IMR-90 (cell line): Measurements from ENCODE around the gene CPT1A. TPM values are rescaled to one million over a fixed set of nuclear protein-coding genes. Genes with fewer than 3 reads are reported as not detected.

Experiments used
- ATAC-seq: fragments of 200-7000 bp; cut with Tn5 transposase; 2 replicates; pipeline ENCODE4 v1.9.1; 2020; ENCODE audit warnings: low read depth, mild to moderate bottlenecking, moderate library complexity
- BruUV-seq: library from RNA; stranded (reverse); fragments of 400-500 nt; replicated peaks from 2 replicates; lab custom pipeline; 2021; lab: Mats Ljungman, UMichigan
- CTCF ChIA-PET: fragments of 300-600 bp; formaldehyde crosslinking; extraction: SDS; loops from one replicate; lab custom pipeline; 2021; ENCODE audit warnings: antibody characterized with exemption; lab: Yijun Ruan, JAX
- POLR2A ChIA-PET: fragments of 300-600 bp; sonication (Branson Sonifier 250); formaldehyde crosslinking; loops from one replicate; lab custom pipeline; 2022; ENCODE audit warnings: antibody characterized with exemption; ENCODE audit not compliant: unreplicated experiment; lab: Charles Lee
- DNase-seq: peaks from one replicate; pipeline ENCODE4 v3.0.0; 2013
- H2AFZ ChIP-seq: replicated peaks from 2 replicates; pipeline ENCODE3; 2013; ENCODE audit warnings: low read length, mild to moderate bottlenecking; ENCODE audit not compliant: poor library complexity
- H2AK5ac ChIP-seq: 2 replicates; pipeline ENCODE4 v1.6.1; 2013; ENCODE audit warnings: low read depth, low read length, inconsistent platforms
- H2AK9ac ChIP-seq: replicated peaks from 2 replicates; pipeline ENCODE3; 2013; ENCODE audit warnings: mild to moderate bottlenecking, low read depth, low read length, moderate library complexity; ENCODE audit not compliant: poor library complexity
- H2BK120ac ChIP-seq: 2 replicates; pipeline ENCODE4 v1.6.1; 2013; ENCODE audit warnings: low read depth, low read length, inconsistent platforms
- H2BK15ac ChIP-seq: 3 replicates; pipeline ENCODE4 v1.6.1; 2013; ENCODE audit warnings: low read depth, low read length, inconsistent platforms
- H2BK20ac ChIP-seq: 2 replicates; pipeline ENCODE4 v1.6.1; 2013; ENCODE audit warnings: low read depth, mild to moderate bottlenecking, inconsistent platforms, low read length, moderate library complexity
- H2BK5ac ChIP-seq: 2 replicates; pipeline ENCODE4 v1.6.1; 2013; ENCODE audit warnings: mild to moderate bottlenecking, low read depth, low read length, inconsistent platforms; ENCODE audit not compliant: poor library complexity, severe bottlenecking
- H3K14ac ChIP-seq: replicated peaks from 2 replicates; pipeline ENCODE4 v1.6.1; 2013; ENCODE audit warnings: low read depth, low read length, inconsistent platforms
- H3K18ac ChIP-seq: 2 replicates; pipeline ENCODE4 v1.6.1; 2013; ENCODE audit warnings: low read depth, low read length, control low read depth
- H3K23ac ChIP-seq: 2 replicates; pipeline ENCODE4 v1.6.1; 2013; ENCODE audit warnings: low read depth, low read length, inconsistent platforms
- H3K27ac ChIP-seq: 2 replicates; pipeline ENCODE4 v1.5.1; 2013; ENCODE audit warnings: mild to moderate bottlenecking, control low read depth, low read length; ENCODE audit not compliant: insufficient read depth
- H3K27me3 ChIP-seq: 2 replicates; pipeline ENCODE4 v1.6.1; 2013; ENCODE audit warnings: low read length; ENCODE audit not compliant: control insufficient read depth, insufficient read depth
- H3K36me3 ChIP-seq: 2 replicates; pipeline ENCODE4 v1.6.1; 2013; ENCODE audit warnings: low read length, mixed read lengths; ENCODE audit not compliant: control insufficient read depth, insufficient read depth
- H3K4ac ChIP-seq: 2 replicates; pipeline ENCODE4 v1.6.1; 2013; ENCODE audit warnings: low read depth, low read length, inconsistent platforms
- H3K4me1 ChIP-seq: 2 replicates; pipeline ENCODE4 v1.6.1; 2013; ENCODE audit warnings: low read length, mixed read lengths; ENCODE audit not compliant: control insufficient read depth, insufficient read depth
- H3K4me2 ChIP-seq: 2 replicates; pipeline ENCODE4 v1.6.1; 2013; ENCODE audit warnings: low read depth, mild to moderate bottlenecking, control low read depth, low read length, moderate library complexity
- H3K4me3 ChIP-seq: 2 replicates; pipeline ENCODE4 v1.5.1; 2013; ENCODE audit warnings: low read depth, mild to moderate bottlenecking, control low read depth, low read length, moderate library complexity; ENCODE audit not compliant: insufficient read depth
- H3K56ac ChIP-seq: 2 replicates; pipeline ENCODE4 v1.6.1; 2013; ENCODE audit warnings: low read length, inconsistent platforms; ENCODE audit not compliant: insufficient read depth; ENCODE audit errors: extremely low read depth
- H3K79me1 ChIP-seq, 2 experiments: 2 replicates each; pipeline ENCODE4 v1.6.1; 2013; ENCODE audit warnings: low read length in 2 of 2, inconsistent platforms in 1 of 2, low read depth in 1 of 2
- H3K9ac ChIP-seq: 2 replicates; pipeline ENCODE4 v1.6.1; 2013; ENCODE audit warnings: low read depth, low read length, control low read depth
- H3K9me1 ChIP-seq: 2 replicates; pipeline ENCODE4 v1.6.1; 2013; ENCODE audit warnings: low read length, inconsistent platforms; ENCODE audit not compliant: insufficient read depth
- H3K9me3 ChIP-seq: 2 replicates; pipeline ENCODE4 v1.6.1; 2013; ENCODE audit warnings: low read length; ENCODE audit not compliant: control insufficient read depth, insufficient read depth
- H4K20me1 ChIP-seq: 2 replicates; pipeline ENCODE4 v1.6.1; 2013; ENCODE audit warnings: low read length, inconsistent platforms; ENCODE audit not compliant: insufficient read depth
- H4K5ac ChIP-seq: 2 replicates; pipeline ENCODE4 v1.6.1; 2013; ENCODE audit warnings: mild to moderate bottlenecking, low read depth, low read length, control low read depth
- H4K8ac ChIP-seq, 2 experiments: 2 replicates each; pipeline ENCODE4 v1.6.1; 2013; ENCODE audit warnings: low read depth in 2 of 2, low read length in 2 of 2, control low read depth in 1 of 2, inconsistent platforms in 1 of 2
- H4K91ac ChIP-seq: 2 replicates; pipeline ENCODE4 v1.6.1; 2013; ENCODE audit warnings: low read depth, low read length, inconsistent platforms; ENCODE audit not compliant: insufficient read depth
- BHLHE40 ChIP-seq: fragments of 150-350 bp; IDR thresholded peaks from 2 replicates; pipeline ENCODE4 v1.6.1; 2016; ENCODE audit warnings: mild to moderate bottlenecking, low read depth, low read length
- CEBPB ChIP-seq: IDR thresholded peaks from 2 replicates; pipeline ENCODE4 v1.6.1; 2012; ENCODE audit warnings: low read depth, low read length, improper control_type of control experiment
- CHD1 ChIP-seq: IDR thresholded peaks from 2 replicates; pipeline ENCODE4 v1.6.1; 2012; ENCODE audit warnings: low read depth, low read length, improper control_type of control experiment
- CTCF ChIP-seq: conservative IDR thresholded peaks from 2 replicates; pipeline ENCODE4 v1.5.1; 2012; ENCODE audit warnings: mild to moderate bottlenecking, low read depth, low read length, improper control_type of control experiment
- FOS ChIP-seq: fragments of 150-350 bp; IDR thresholded peaks from 2 replicates; pipeline ENCODE4 v1.6.1; 2016; ENCODE audit warnings: low read depth, low read length
- MAFK ChIP-seq: IDR thresholded peaks from 2 replicates; pipeline ENCODE4 v1.6.1; 2012; ENCODE audit warnings: low read depth, low read length, improper control_type of control experiment
- MAZ ChIP-seq: IDR thresholded peaks from 2 replicates; pipeline ENCODE4 v1.6.1; 2012; ENCODE audit warnings: low read depth, mild to moderate bottlenecking, low read length, improper control_type of control experiment, moderate library complexity, borderline replicate concordance
- MXI1 ChIP-seq: IDR thresholded peaks from 2 replicates; pipeline ENCODE4 v1.6.1; 2012; ENCODE audit warnings: low read depth, mild to moderate bottlenecking, low read length, moderate library complexity, borderline replicate concordance
- NFE2L2 ChIP-seq: fragments of 150-350 bp; IDR thresholded peaks from 2 replicates; pipeline ENCODE4 v1.6.1; 2016; ENCODE audit warnings: low read depth, mild to moderate bottlenecking, low read length
- POLR2A ChIP-seq: IDR thresholded peaks from 2 replicates; pipeline ENCODE4 v1.6.1; 2012; ENCODE audit warnings: mild to moderate bottlenecking, low read depth, low read length
- RAD21 ChIP-seq: IDR thresholded peaks from 2 replicates; pipeline ENCODE4 v1.6.1; 2012; ENCODE audit warnings: low read length, improper control_type of control experiment
- RCOR1 ChIP-seq: IDR thresholded peaks from 2 replicates; pipeline ENCODE4 v1.6.1; 2012; ENCODE audit warnings: mild to moderate bottlenecking, low read length, improper control_type of control experiment; ENCODE audit not compliant: insufficient replicate concordance
- RFX5 ChIP-seq: IDR thresholded peaks from 2 replicates; pipeline ENCODE4 v1.8.0; 2012; ENCODE audit warnings: low read depth, mild to moderate bottlenecking, low read length, moderate library complexity
- SMC3 ChIP-seq: fragments of 150-350 bp; IDR thresholded peaks from 2 replicates; pipeline ENCODE4 v1.6.1; 2016; ENCODE audit warnings: low read depth, mild to moderate bottlenecking, antibody characterized with exemption, low read length, moderate library complexity
- WGBS, 2 experiments: methylation state at CpG; one replicate each; pipeline versions ENCODE4 v1.1.5 to v1.1.7; 2013; ENCODE audit warnings: missing lambda C conversion rate in 2 of 2; ENCODE audit not compliant: insufficient read length in 1 of 2; ENCODE audit errors: extremely low coverage in 2 of 2; 5-methylcytosine and 5-hydroxymethylcytosine counted together
- dilution Hi-C: fragments of 300-500 bp; cut with HindIII; formaldehyde crosslinking; loops from one replicate; pipeline ENCODE4 v1.14.3; 2018; ENCODE audit warnings: low sequenced_read_pairs; ENCODE audit not compliant: unreplicated experiment
- in situ Hi-C: fragments of 300-500 bp; cut with MboI; formaldehyde crosslinking; loops from 3 replicates; pipeline ENCODE4 v1.14.3; 2019; ENCODE audit warnings: low sequenced_read_pairs, inconsistent platforms, mixed read lengths
- intact Hi-C: fragments of 100-400 bp; cut with micrococcal nuclease; formaldehyde crosslinking; loops from 2 replicates; pipeline ENCODE4 v1.10.0; 2022
- polyA plus RNA-seq, 3 experiments: library from polyadenylated mRNA; depleted of rRNA; stranded (reverse); fragments of >200 nt; gene quantifications; 2 replicates each; pipeline ENCODE4 v1.2.3, GENCODE V29; 2012; ENCODE audit warnings: low replicate concordance in 1 of 3
- total RNA-seq: library from RNA; depleted of rRNA; stranded (reverse); fragments of >200 nt; gene quantifications from 2 replicates; pipeline ENCODE4 v1.2.3, GENCODE V29; 2012
- TF ChIP-seq, protein P1 (sequence below): fragments of 150-350 bp; IDR thresholded peaks from 2 replicates; pipeline ENCODE4 v1.6.1; 2016; ENCODE audit warnings: low read depth, mild to moderate bottlenecking, low read length, moderate library complexity, borderline replicate concordance
- TF ChIP-seq, protein P2 (sequence below): fragments of 150-350 bp; IDR thresholded peaks from 2 replicates; pipeline ENCODE4 v1.6.1; 2017; ENCODE audit warnings: mild to moderate bottlenecking, antibody characterized with exemption, low read length, low read depth

CPT1A gene
- total and polyA plus RNA-seq, 2 of the 4 experiments (the other 2 are of a cell fraction), result 15.4 to 21.3 TPM

DNA sequence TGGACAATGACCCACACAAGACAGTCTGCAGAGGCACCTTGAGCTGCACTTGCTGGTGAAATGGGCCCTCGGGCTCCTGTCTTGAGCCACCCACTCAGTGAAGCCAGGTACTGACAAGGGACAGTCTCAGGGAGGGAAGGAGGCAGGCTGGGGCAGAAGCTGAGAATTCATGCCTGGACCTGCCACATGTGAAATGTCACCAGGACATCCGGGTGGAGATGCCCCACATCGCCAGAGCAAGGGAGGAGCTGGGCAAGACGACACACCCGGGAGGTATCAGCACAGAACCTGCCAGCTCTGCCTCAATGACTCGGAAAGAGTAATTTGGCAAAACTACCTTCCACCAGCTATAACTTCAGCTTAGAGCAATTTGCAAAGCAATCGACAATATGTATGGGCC is 23.5 kb downstream of the CPT1A start:
- no peak overlapping the region for H3K56ac ChIP-seq
- H3K27ac ChIP-seq, result no peak overlapping the region
- no peaks in the 10 kb centered on the region for H3K4me1 ChIP-seq
- peaks cover 20% of the 10 kb centered on the region for H3K9me1 ChIP-seq
- CTCF ChIA-PET, result no interaction called here
- H3K9ac ChIP-seq, result no peak overlapping the region
- POLR2A ChIA-PET, result no interaction called here
- no peak overlapping the region for H3K4me2 ChIP-seq
- H2AK9ac ChIP-seq, result no peak overlapping the region
- H4K20me1 ChIP-seq, result peaks cover 53% of the 10 kb centered on the region
- ATAC-seq (no peak), DNase-seq (no peak)
- no peak overlapping the region for H3K4ac ChIP-seq
- H2BK20ac ChIP-seq, result no peak overlapping the region
- intact Hi-C loops (no loop called here), in situ Hi-C loops (no loop called here), dilution Hi-C loops (no loop called here)
- no peak overlapping the region for H4K91ac ChIP-seq
- no peaks in the 10 kb centered on the region for H3K27me3 ChIP-seq
- no peak overlapping the region for H4K5ac ChIP-seq
- BruUV-seq, result no TSS peak
- no peak overlapping the region for H2AFZ ChIP-seq
- H3K23ac ChIP-seq, result no peak overlapping the region
- 95% methylated on average over 6 of the region's 7 CpGs; no CpG with 5 or more reads in 1 of the 2 experiments for whole genome bisulfite sequencing, 2 experiments
- peaks cover 20% of the 10 kb centered on the region for H3K36me3 ChIP-seq
- H3K79me1 ChIP-seq, result peaks cover 40 to 87% of the 10 kb centered on the region in 2 experiments
- no peak overlapping the region for H3K14ac ChIP-seq
- no peak overlapping the region for H2AK5ac ChIP-seq
- H3K4me3 ChIP-seq, result no peak overlapping the region
- H3K9me3 ChIP-seq, result no peaks in the 10 kb centered on the region
- no peak overlapping the region for H2BK15ac ChIP-seq
- H2BK5ac ChIP-seq, result no peak overlapping the region
- no peak for TF ChIP-seq SMC3
- TF ChIP-seq CTCF, result no peak
- no peak for TF ChIP-seq BHLHE40
- no peak for TF ChIP-seq MAZ
- no peak for TF ChIP-seq MXI1
- no peak for TF ChIP-seq RAD21
- TF ChIP-seq RCOR1, result no peak
- TF ChIP-seq, protein P1, sequence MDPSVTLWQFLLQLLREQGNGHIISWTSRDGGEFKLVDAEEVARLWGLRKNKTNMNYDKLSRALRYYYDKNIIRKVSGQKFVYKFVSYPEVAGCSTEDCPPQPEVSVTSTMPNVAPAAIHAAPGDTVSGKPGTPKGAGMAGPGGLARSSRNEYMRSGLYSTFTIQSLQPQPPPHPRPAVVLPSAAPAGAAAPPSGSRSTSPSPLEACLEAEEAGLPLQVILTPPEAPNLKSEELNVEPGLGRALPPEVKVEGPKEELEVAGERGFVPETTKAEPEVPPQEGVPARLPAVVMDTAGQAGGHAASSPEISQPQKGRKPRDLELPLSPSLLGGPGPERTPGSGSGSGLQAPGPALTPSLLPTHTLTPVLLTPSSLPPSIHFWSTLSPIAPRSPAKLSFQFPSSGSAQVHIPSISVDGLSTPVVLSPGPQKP, result no peak
- TF ChIP-seq MAFK, result no peak
- TF ChIP-seq CHD1, result no peak
- no peak for TF ChIP-seq NFE2L2
- no peak for TF ChIP-seq RFX5
- no peak for TF ChIP-seq CEBPB
- no peak for TF ChIP-seq POLR2A
- no peak for TF ChIP-seq FOS
- TF ChIP-seq, protein P2, sequence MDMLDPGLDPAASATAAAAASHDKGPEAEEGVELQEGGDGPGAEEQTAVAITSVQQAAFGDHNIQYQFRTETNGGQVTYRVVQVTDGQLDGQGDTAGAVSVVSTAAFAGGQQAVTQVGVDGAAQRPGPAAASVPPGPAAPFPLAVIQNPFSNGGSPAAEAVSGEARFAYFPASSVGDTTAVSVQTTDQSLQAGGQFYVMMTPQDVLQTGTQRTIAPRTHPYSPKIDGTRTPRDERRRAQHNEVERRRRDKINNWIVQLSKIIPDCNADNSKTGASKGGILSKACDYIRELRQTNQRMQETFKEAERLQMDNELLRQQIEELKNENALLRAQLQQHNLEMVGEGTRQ, result no peak
- H2BK120ac ChIP-seq, result no peak overlapping the region
- H4K8ac ChIP-seq, result no peak overlapping the region
- H3K18ac ChIP-seq, result no peak overlapping the region
